HepG2 (cell line): ENCODE data around the gene PRICKLE3. TPM values are rescaled to one million over a fixed set of nuclear protein-coding genes. Genes with fewer than 3 reads are reported as not detected.

Experiments
- AGO2 ChIP-seq: fragments of 200-400 bp; formaldehyde crosslinking; optimal IDR thresholded peaks from 2 replicates; pipeline ENCODE3; 2017; ENCODE audit warnings: mild to moderate bottlenecking, low read depth, low read length, moderate library complexity
- AKAP8 ChIP-seq: sonication (generic); formaldehyde crosslinking; IDR thresholded peaks from 2 replicates; pipeline ENCODE4 v1.5.1; 2020; ENCODE audit warnings: mild to moderate bottlenecking, missing genetic modification reagents
- CREB3 ChIP-seq: sonication (generic); formaldehyde crosslinking; IDR thresholded peaks from 2 replicates; pipeline ENCODE4 v1.5.0; 2020; ENCODE audit warnings: missing genetic modification reagents
- DNMT1 ChIP-seq: sonication (generic); formaldehyde crosslinking; IDR thresholded peaks from 2 replicates; pipeline ENCODE4 v1.5.1; 2020; ENCODE audit warnings: mild to moderate bottlenecking, missing genetic modification reagents
- DR1 ChIP-seq: sonication (generic); formaldehyde crosslinking; IDR thresholded peaks from 2 replicates; pipeline ENCODE4 v1.8.0; 2021; ENCODE audit warnings: mild to moderate bottlenecking, missing genetic modification reagents, inconsistent platforms
- GATA4 ChIP-seq: sonication (generic); IDR thresholded peaks from 2 replicates; pipeline ENCODE4 v1.6.1; 2016; ENCODE audit warnings: antibody characterized with exemption, low read depth, borderline replicate concordance
- GMEB2 ChIP-seq: IDR thresholded peaks from 2 replicates; pipeline ENCODE4 v1.6.1; 2016; ENCODE audit warnings: missing biosample characterization, missing genetic modification reagents, low read depth
- ISX ChIP-seq: sonication (generic); formaldehyde crosslinking; conservative IDR thresholded peaks from 2 replicates; pipeline ENCODE4 v1.5.0; 2020; ENCODE audit warnings: missing genetic modification reagents
- KMT2B ChIP-seq: IDR thresholded peaks from 2 replicates; pipeline ENCODE4 v1.6.1; 2016; ENCODE audit warnings: missing genetic modification reagents, missing compliant biosample characterization
- LRRFIP1 ChIP-seq: sonication (generic); formaldehyde crosslinking; conservative IDR thresholded peaks from 2 replicates; pipeline ENCODE4 v1.4.0; 2020; ENCODE audit warnings: missing genetic modification reagents
- NFIC ChIP-seq: IDR thresholded peaks from 2 replicates; pipeline ENCODE4 v1.6.1; 2012; ENCODE audit warnings: mild to moderate bottlenecking, low read length, inconsistent platforms
- SIN3B ChIP-seq: fragments of 150-350 bp; IDR thresholded peaks from 2 replicates; pipeline ENCODE4 v1.6.1; 2014; ENCODE audit warnings: low read length
- SMAD9 ChIP-seq: sonication (generic); formaldehyde crosslinking; IDR thresholded peaks from 2 replicates; pipeline ENCODE4 v1.5.1; 2020; ENCODE audit warnings: mild to moderate bottlenecking, missing genetic modification reagents
- STAT5B ChIP-seq: sonication (generic); formaldehyde crosslinking; IDR thresholded peaks from 2 replicates; pipeline ENCODE4 v1.4.0; 2020; ENCODE audit warnings: missing genetic modification reagents
- TAF1 ChIP-seq: sonication (generic); formaldehyde crosslinking; IDR thresholded peaks from 2 replicates; pipeline ENCODE4 v1.4.0; 2020; ENCODE audit warnings: missing genetic modification reagents
- TP53 ChIP-seq: sonication (generic); formaldehyde crosslinking; conservative IDR thresholded peaks from 2 replicates; pipeline ENCODE4 v1.4.0; 2020; ENCODE audit warnings: missing genetic modification reagents
- ZNF552 ChIP-seq: sonication (generic); formaldehyde crosslinking; IDR thresholded peaks from 2 replicates; pipeline ENCODE4 v1.9.0; 2022; ENCODE audit warnings: missing genetic modification reagents, mild to moderate bottlenecking, borderline replicate concordance
- ZNF777 ChIP-seq: sonication (generic); formaldehyde crosslinking; IDR thresholded peaks from 2 replicates; pipeline ENCODE4 v1.4.0; 2020; ENCODE audit warnings: missing genetic modification reagents
- polyA plus RNA-seq, 8 experiments: library from polyadenylated mRNA; depleted of rRNA in 3 of 8; stranded (reverse) in 7 of 8; unstranded in 1 of 8; fragments of >200 nt; fragmentation: Illumina TruSeq in 4 of 8; extraction: Trizol in 4 of 8; gene quantifications; 2 replicates each; pipeline versions ENCODE4 v1.2.1 to v1.2.3, GENCODE V29; 2011 to 2016; ENCODE audit warnings: low read depth in 4 of 8, missing spikeins in 1 of 8, mixed read lengths in 1 of 8; ENCODE audit not compliant: insufficient read depth in 1 of 8
- total RNA-seq, 5 experiments: library from RNA; depleted of rRNA; stranded (reverse); fragments of >200 nt; fragmentation: Illumina TruSeq; extraction: Trizol; gene quantifications; 2 replicates each; pipeline ENCODE4 v1.2.3, GENCODE V29; 2016; ENCODE audit warnings: low read depth in 1 of 5
- TF ChIP-seq, protein P1 (sequence below): sonication (generic); formaldehyde crosslinking; IDR thresholded peaks from 2 replicates; pipeline ENCODE4; 2020; ENCODE audit warnings: missing genetic modification reagents, mild to moderate bottlenecking, borderline replicate concordance
- TF ChIP-seq, protein P2 (sequence below): sonication (generic); formaldehyde crosslinking; IDR thresholded peaks from 2 replicates; pipeline ENCODE4 v1.5.0; 2020; ENCODE audit warnings: mild to moderate bottlenecking, missing genetic modification reagents, borderline replicate concordance

PRICKLE3 gene
- total and polyA plus RNA-seq, 2 of the 13 experiments (the other 11 are each of a cell fraction or from before 2014, with no cell fraction given), result 2.6 TPM

- TF ChIP-seq CREB3 (CRISPR knock-in tag), result no peak
- no peak for TF ChIP-seq ISX (CRISPR knock-in tag)
- no peak for TF ChIP-seq ZNF777 (CRISPR knock-in tag)
- TF ChIP-seq GMEB2 (CRISPR knock-in tag), result no peak
- TF ChIP-seq SIN3B, result no peak
- no peak for TF ChIP-seq GATA4
- no peak for TF ChIP-seq AKAP8
- no peak for TF ChIP-seq NFIC
- no peak for TF ChIP-seq ZNF552 (CRISPR knock-in tag)
- TF ChIP-seq STAT5B (CRISPR knock-in tag), result no peak
- no peak for TF ChIP-seq TP53 (CRISPR knock-in tag)
- TF ChIP-seq AGO2, result no peak
- no peak for TF ChIP-seq SMAD9 (CRISPR knock-in tag)
- TF ChIP-seq KMT2B (CRISPR knock-in tag), result no peak
- peak; percentile 53; the same call in 1 of the 2 replicates for TF ChIP-seq TAF1
- no peak for TF ChIP-seq LRRFIP1
- TF ChIP-seq, protein P1, sequence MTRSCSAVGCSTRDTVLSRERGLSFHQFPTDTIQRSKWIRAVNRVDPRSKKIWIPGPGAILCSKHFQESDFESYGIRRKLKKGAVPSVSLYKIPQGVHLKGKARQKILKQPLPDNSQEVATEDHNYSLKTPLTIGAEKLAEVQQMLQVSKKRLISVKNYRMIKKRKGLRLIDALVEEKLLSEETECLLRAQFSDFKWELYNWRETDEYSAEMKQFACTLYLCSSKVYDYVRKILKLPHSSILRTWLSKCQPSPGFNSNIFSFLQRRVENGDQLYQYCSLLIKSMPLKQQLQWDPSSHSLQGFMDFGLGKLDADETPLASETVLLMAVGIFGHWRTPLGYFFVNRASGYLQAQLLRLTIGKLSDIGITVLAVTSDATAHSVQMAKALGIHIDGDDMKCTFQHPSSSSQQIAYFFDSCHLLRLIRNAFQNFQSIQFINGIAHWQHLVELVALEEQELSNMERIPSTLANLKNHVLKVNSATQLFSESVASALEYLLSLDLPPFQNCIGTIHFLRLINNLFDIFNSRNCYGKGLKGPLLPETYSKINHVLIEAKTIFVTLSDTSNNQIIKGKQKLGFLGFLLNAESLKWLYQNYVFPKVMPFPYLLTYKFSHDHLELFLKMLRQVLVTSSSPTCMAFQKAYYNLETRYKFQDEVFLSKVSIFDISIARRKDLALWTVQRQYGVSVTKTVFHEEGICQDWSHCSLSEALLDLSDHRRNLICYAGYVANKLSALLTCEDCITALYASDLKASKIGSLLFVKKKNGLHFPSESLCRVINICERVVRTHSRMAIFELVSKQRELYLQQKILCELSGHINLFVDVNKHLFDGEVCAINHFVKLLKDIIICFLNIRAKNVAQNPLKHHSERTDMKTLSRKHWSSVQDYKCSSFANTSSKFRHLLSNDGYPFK, result no peak
- TF ChIP-seq DNMT1, result no peak
- TF ChIP-seq, protein P2, sequence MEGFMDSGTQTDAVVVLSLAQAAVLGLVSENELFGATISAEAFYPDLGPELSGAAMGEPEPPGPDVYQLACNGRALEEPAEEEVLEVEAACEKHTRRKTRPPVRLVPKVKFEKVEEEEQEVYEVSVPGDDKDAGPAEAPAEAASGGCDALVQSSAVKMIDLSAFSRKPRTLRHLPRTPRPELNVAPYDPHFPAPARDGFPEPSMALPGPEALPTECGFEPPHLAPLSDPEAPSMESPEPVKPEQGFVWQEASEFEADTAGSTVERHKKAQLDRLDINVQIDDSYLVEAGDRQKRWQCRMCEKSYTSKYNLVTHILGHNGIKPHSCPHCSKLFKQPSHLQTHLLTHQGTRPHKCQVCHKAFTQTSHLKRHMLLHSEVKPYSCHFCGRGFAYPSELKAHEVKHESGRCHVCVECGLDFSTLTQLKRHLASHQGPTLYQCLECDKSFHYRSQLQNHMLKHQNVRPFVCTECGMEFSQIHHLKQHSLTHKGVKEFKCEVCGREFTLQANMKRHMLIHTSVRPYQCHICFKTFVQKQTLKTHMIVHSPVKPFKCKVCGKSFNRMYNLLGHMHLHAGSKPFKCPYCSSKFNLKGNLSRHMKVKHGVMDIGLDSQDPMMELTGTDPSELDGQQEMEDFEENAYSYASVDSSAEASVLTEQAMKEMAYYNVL, result no peak
- TF ChIP-seq DR1, result peak; percentile 54; the same call in 1 of the 2 replicates
Measured at GRCh38 chrX:49186125-49187027, at the start of gene PRICKLE3 (continued).
